ENCODE results near the gene ARL14EP. TPM values are rescaled to one million over a fixed set of nuclear protein-coding genes. Genes with fewer than 3 reads are reported as not detected.

ARL14EP gene
- total and polyA plus RNA-seq, 2 of the 8 experiments (the other 6 are each of a cell fraction or from before 2014, with no cell fraction given) = 14.3 to 29.6 TPM

DNA sequence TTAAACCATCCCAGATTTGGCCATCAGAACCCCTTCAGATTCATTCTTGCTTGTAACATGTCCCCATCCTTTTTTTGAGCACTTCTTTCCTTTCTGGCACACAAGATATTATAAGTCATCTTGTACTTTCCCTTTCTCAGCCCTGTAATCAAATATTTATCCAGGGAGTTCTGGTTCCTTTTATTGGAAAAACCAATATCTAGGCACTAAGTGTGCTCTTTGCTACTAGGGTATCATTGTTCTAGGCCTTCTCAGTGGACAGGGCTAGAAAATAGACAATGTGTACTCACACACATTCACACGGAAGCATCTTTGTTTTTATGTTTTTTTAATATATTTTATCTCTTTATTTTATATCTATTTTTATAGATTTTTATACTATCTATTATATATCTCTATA is 47.3 kb downstream of the ARL14EP start:
- no peak overlapping the region for H3K56ac ChIP-seq (replicated peaks; ENCODE audit: insufficient read length, low read depth, low read length)
- H3K36me3 ChIP-seq (ENCODE audit: control insufficient read depth in 2 of 4, insufficient read depth in 4 of 4, low read length in 3 of 4) = no peaks in the 10 kb centered on the region
- H3K4ac ChIP-seq (replicated peaks; ENCODE audit: insufficient read length, low read depth, low read length) = no peak overlapping the region
- H2BK120ac ChIP-seq (replicated peaks; ENCODE audit: low read depth, low read length) = no peak overlapping the region
- no peak overlapping the region for H3K4me2 ChIP-seq (ENCODE audit: insufficient read depth in 1 of 2, low read depth in 2 of 2, low read length in 2 of 2)
- H3K9ac ChIP-seq (replicated peaks in 1 of 4; ENCODE audit: extremely low read depth in 1 of 4, low read depth in 3 of 4, low read length in 3 of 4) = no peak overlapping the region
- H2BK15ac ChIP-seq (ENCODE audit: low read length) = no peak overlapping the region
- no peak overlapping the region for H3K4me3 ChIP-seq (ENCODE audit: extremely low read depth in 1 of 4, insufficient read depth in 2 of 4, low read depth in 3 of 4, low read length in 4 of 4)
- ChIA-PET POLR2A (ENCODE audit: partially characterized antibody) (no interaction called here), CTCF (ENCODE audit: partially characterized antibody) (no interaction called here)
- 89% methylated on average over 1 of the region's 1 CpG; no CpG with 5 or more reads in 1 of the 2 experiments for WGBS, 2 experiments (ENCODE audit: extremely low coverage in 1 of 2, insufficient coverage in 1 of 2, insufficient read length in 1 of 2, insufficient replicate concordance in 2 of 2, low coverage in 1 of 2, low lambda C conversion rate in 2 of 2, missing lambda C conversion rate in 1 of 2)
- H3K23ac ChIP-seq (ENCODE audit: insufficient read length) = no peak overlapping the region
- no peak overlapping the region for H3K27ac ChIP-seq (ENCODE audit: low read depth, low read length)
- H3K79me2 ChIP-seq (ENCODE audit: control insufficient read depth in 1 of 2, insufficient read depth in 2 of 2, low read length in 2 of 2) = no peaks in the 10 kb centered on the region
- no peak overlapping the region for H2BK20ac ChIP-seq (ENCODE audit: low read length)
- no peak overlapping the region for H3K18ac ChIP-seq (ENCODE audit: extremely low read depth, low read length)
- no peaks in the 10 kb centered on the region for H3K23me2 ChIP-seq (ENCODE audit: low read depth, low read length)
- H3K4me1 ChIP-seq (replicated peaks in 1 of 4; ENCODE audit: control insufficient read depth in 3 of 4, insufficient read depth in 4 of 4, low read length in 3 of 4) = no peaks in the 10 kb centered on the region; a peak in 1 of 7 replicates
- H4K8ac ChIP-seq (ENCODE audit: extremely low read depth, insufficient read depth, low read length) = no peak overlapping the region
- DNase-seq (ENCODE audit: low read depth in 1 of 2, low spot score in 2 of 2) = no peak
- FAIRE-seq = no peak
- H4K91ac ChIP-seq (replicated peaks; ENCODE audit: insufficient read length, low read length) = no peak overlapping the region
- H3K79me1 ChIP-seq (ENCODE audit: low read depth, low read length) = no peaks in the 10 kb centered on the region
- no peaks in the 10 kb centered on the region for H4K20me1 ChIP-seq (replicated peaks in 1 of 2; ENCODE audit: control insufficient read depth in 1 of 2, insufficient read depth in 2 of 2, low read length in 2 of 2)
- H4K5ac ChIP-seq (ENCODE audit: insufficient read length, low read depth, low read length) = no peak overlapping the region
- TF ChIP-seq SUZ12 (IDR thresholded peaks at IDR 0.05; ENCODE audit: low read length) (no peak), CTBP2 (IDR thresholded peaks at IDR 0.05; ENCODE audit: borderline replicate concordance, insufficient read depth, insufficient read length, low read length) (no peak)
- H2AFZ ChIP-seq (ENCODE audit: low read length) = no peak overlapping the region
- no peaks in the 10 kb centered on the region for H3K9me3 ChIP-seq (ENCODE audit: insufficient read depth in 2 of 2, low read depth in 1 of 2, low read length in 1 of 2)
- no peak overlapping the region for H2BK12ac ChIP-seq (ENCODE audit: low read depth, low read length)
- no peak overlapping the region for H3K14ac ChIP-seq (ENCODE audit: insufficient read length)
- H2BK5ac ChIP-seq (ENCODE audit: low read depth, low read length) = no peak overlapping the region
- H2AK5ac ChIP-seq (ENCODE audit: low read depth, low read length) = no peak overlapping the region
- no peaks in the 10 kb centered on the region for H3K27me3 ChIP-seq (replicated peaks in 1 of 4; ENCODE audit: control insufficient read depth in 3 of 4, extremely low read depth in 1 of 4, insufficient read depth in 3 of 4, low read length in 3 of 4)

Data from H1 (cell line).